ENCODE results near the gene SF3A2. TPM values are rescaled to one million over a fixed set of nuclear protein-coding genes. Genes with fewer than 3 reads are reported as not detected.
A peak's percentile ranks its signal among the peaks of the same experiment; 100 is the strongest.

The SF3A2 gene
- total RNA-seq, 1 donor from 2014 or later, result 51.5 TPM

DNA sequence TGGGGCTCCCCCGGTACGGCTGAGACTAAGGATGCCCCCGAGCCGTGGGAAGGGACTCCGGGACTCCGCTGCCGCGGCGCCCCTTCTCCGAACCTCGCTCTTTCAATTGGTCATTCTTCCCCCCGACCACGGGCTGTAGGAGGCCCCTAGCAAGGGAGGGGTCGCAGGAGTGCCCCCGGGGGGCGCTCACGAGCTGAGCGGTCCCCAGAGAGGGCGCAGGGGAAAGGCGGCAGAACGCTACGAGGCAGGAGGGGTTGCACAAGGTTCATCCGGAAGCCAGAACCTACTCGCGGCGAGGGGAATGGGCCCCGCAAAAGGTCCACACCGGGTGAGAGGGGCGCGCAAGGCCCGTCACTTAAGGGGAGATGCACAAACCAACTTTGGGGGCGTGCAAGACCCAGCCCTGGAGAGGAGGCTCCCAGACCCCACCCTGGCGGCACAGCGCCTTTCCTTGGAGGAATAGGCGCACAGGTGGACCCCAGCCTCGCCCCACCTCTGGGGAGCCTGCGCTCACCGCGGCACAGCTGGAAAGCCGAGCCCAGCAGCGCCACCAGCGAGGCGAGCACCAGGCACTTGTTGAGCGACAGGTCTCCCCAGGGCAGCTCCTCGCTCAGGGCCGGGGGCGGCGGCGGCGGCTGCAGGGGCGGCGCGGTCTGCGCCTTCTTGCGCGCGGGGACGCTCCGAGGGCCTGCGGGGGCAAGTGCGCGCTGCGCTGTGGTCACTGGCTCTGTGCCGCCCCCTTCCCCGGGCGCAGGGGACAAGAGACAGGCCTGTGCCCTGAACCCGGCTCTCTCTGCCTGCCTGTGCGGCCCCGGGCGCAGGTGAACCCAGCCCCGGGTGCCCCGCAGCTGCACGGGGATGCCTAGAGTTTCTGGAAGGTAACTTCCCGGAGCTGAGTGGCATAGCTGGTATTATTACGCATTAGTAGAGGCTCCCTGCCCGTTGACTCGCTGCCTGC, 16.8 kb downstream of the SF3A2 start:
- DNase-seq, result no peak

GRCh38 chr19:2254064-2254872, 17.6 kb downstream of the SF3A2 start:
- no peak for DNase-seq

DNA sequence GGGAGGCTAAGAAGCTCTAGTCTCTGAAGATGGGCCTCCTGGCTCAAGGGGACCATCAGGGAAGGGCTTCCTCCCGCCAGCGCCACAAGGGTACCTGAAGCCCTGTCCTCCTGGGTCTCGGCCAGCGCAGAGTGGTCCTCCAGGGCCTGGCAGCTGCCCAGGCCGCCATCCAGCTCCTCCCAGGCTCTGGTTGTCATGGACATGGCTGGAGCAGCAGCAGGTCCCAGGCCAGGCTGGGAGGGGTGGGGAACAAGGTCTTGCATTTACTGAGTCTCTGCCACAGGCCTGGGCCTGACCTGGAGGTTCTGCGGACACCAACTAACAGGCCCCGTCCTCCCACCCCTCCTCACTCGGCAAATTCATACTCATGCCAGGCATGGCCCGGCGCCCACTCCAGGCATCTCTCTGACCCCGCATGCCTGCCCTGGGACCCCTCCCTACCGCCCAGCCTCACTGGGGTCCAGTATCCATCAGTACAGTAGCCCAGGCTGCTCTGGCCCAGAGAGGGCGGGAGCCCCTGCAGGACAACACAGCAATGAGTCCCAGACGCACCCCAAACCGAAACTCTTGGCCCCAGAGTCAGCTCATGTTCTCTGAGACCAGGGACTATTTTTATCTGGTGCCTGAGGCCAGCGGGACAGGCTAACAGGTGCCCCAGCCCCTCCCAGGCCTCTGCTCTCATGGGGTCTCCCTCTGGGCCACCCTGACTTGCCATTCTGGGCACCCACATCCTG, 18.7 kb downstream of the SF3A2 start:
- DNase-seq, result no peak

GRCh38 chr19:2255982-2256685, 19.5 kb downstream of the SF3A2 start, which contains the start of gene JSRP1:
JSRP1 (minus strand) TSS chr19:2256417; CDS start chr19:2255314, 1,103 bp downstream.
- DNase-seq, result no peak

DNA sequence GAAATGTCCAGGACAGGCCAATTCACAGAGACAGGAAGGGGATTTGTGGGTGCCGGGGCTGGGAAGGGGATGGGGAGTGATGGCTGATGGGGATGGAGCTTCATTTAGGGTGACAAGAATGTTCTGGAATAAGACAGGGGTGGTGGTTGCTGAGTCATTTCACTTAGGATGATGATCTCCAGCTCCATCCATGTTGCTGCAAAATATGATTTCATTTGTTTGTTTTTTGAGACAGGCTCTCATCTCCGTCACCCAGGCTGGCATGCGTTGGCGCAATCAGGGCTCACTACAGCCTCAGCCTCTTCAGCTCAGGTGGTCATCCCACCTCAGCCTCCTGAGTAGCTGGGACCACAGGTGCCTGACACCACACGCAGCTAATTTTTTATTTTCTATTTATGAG, 22.7 kb downstream of the SF3A2 start:
- no peak for DNase-seq

- DNase-seq, result no peak
These were observed 23.7 kb downstream of the SF3A2 start for GRCh38 chr19:2260341-2260805.

DNA sequence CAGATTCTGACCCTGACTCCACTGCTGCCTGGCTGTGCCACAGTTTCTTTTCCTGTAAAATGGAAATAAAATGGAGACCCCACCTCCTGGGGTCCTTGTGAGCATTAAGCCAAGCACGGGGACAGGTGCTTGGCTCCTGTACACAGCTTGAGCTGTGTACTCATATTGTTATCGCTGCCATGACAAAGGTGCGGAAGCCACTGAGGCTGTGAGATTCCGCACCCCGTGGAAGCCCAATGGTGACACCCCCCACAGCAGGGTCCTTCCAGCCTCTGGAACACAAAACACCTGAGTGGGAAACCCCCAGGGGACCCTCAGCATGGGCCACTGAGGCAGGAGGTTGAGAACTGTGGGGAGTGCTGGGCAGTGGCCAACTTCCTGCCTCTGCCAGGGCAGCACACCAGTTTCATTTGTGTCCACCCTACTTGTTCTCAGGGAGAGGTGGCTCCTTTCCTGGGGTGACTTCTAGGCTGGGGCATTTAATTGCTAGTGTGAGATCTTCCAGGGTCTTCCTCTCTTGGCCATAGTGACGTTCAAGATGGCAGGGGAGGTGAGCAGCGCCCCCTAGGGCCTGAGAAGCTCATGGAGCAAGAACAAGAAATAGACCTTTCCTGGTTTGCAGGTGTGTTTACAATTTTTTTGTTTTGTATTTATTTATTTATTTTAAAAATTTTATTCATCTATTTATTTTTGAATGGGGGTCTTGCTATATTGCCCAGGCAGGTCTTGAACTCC, 25.0 kb downstream of the SF3A2 start:
- no peak for DNase-seq

DNA sequence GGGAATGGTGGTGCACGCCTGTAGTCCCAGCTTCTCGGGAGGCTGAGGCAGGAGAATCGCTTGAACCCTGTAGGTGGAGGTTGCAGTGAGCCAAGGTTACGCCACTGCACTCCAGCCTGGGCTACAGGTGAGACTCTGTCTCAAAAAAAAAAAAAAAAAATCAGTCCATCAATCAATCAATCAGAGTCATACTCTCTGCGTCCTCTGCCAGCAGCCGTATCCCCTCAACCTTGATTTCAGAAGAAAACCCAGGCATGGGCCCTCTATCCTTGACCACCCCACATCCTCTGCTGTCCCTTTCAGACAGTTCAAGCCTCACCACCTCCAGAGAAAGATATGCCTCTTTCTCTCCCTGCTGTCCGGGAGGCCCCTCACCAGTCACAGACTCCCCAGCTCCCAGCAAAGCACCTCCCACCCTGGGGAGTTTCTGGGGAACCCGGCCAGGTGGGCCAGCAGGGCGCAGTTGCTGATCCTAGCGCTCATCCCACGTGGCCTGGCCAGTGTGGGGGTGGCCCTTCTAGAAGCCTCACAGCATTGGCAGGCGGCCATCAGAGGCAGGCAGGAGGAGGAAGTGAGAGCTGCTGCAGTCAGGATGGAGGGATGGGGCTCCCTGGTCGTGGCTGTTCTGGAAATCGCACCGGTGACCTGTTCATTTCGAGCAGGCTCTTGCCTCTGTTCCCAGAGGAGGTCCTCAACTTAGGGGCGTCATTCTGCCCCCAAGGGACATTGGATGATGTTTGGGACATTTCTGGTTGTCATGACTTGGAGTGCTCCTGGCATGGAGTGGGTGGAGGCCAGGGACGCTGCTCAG, 29.8 kb downstream of the SF3A2 start:
- no peak for DNase-seq

GRCh38 chr19:2268480-2268830, 31.8 kb downstream of the SF3A2 start:
- no peak for DNase-seq

GRCh38 chr19:2268861-2269243, 32.2 kb downstream of the SF3A2 start:
- no peak for DNase-seq

- DNase-seq, result peak; percentile 93
These were observed 32.9 kb downstream of the SF3A2 start for GRCh38 chr19:2269244-2270156.

GRCh38 chr19:2270157-2270422, 33.5 kb downstream of the SF3A2 start:
- no peak for DNase-seq

- DNase-seq, result peak; percentile 77
These were observed 34.0 kb downstream of the SF3A2 start for GRCh38 chr19:2270423-2271233.

DNA sequence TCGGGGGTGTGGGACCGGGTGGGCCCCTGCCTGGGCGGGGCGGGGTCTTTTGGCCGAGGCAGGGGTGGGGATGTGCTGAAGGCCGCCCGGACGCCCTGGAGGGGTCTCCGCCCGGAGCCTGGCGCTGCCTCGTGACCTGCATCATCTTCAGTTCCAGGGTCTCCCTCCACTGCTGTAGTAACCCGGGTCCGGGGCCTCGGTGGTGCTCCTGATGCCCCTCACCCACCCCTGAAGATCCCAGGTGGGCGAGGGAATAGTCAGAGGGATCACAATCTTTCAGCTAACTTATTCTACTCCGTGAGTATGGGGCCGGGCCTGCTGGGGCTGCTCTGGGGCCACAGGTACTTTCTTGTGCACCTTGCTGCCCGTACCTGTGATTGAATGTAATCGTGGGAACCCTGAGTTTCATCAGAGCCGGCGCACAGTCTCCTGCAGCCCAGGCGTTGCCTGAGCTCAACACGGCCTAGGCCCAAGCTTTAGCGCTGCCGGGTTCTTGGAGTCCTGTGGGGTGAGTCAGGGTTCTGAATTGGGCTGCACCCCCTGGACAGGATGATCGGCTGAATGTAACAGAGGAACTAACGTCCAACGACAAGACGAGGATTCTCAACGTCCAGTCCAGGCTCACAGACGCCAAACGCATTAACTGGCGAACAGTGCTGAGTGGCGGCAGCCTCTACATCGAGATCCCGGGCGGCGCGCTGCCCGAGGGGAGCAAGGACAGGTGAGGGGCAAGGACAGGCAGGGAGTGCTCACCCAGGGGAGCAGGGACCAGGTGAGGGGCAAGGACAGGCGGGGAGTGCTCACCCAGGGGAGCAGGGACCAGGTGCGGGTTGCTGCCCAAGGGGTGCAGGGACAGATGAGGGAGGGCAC, 34.8 kb downstream of the SF3A2 start:
- DNase-seq, result no peak

- peak; percentile 53 for DNase-seq
These were observed 36.9 kb downstream of the SF3A2 start for GRCh38 chr19:2273356-2274184.

DNA sequence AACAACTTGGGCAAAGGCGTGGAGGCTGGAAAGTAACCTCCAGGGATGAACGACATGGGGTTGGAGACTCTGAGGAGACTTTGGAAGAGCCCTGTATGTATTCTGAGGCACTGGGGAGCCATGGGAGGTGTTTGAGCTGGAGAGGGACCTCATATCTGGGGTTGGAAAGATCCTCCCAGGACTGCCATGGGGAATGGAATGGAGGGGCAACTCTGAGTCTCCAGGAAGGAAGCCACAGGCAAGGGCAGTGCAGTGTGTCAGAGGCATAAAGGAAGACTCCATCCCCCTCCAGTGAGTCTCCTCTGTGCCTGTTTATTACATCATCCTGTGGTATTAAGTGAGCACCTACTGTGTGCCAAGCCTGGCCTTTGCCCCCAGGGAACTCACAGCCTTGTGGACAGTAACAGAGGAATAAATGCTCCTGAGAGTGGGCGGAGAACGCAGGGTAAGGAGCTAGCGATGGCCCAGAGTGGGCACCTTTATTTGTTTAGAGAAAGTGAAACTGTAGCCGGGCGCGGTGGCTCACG, 37.6 kb downstream of the SF3A2 start:
- no peak for DNase-seq

Data from skin of body (tissue), 2 donors.